ENCODE data around the gene ZFP92.
"Not testable (repeated sequence)": the region's sequence is repeated elsewhere in the genome, so short reads cannot be mapped to it uniquely, and the experiment has no call there.

ZFP92 gene

DNA sequence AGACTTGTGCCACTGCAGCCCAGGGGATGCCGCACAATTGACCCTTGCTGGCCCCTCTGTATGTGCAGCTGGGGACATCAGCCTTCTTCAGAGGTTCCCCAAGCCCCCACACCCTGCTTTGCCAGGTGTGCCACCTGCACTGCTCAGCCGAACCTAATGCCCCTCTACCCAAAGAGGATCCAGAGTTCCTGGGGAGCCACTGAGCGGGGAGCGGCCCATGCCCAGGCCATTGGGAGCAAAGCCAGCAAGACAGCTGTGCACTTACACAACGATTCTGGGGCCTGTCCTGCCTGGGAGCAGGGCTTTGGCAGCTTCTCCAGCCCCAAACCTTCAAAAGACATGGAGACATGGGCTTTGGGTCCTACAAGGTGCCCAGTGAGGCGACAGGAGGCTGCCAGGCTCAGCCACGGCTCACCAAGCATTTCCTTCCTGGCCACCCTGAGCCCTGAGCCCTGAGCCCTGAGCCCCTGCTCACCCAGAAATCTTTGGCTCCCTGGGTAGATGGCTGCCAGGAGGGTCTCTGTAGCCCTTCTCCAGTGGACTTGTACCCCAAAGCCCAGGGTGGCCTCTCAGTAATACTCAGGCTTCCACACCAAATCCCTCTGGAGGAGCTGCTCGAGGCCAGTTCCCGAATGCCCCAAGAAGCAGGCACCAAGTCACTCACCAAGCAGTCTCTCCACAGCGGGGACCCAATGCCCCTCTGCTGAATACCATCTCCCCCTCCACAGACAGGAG, 23.1 kb upstream of the ZFP92 start:
- no peak for DNase-seq

DNA sequence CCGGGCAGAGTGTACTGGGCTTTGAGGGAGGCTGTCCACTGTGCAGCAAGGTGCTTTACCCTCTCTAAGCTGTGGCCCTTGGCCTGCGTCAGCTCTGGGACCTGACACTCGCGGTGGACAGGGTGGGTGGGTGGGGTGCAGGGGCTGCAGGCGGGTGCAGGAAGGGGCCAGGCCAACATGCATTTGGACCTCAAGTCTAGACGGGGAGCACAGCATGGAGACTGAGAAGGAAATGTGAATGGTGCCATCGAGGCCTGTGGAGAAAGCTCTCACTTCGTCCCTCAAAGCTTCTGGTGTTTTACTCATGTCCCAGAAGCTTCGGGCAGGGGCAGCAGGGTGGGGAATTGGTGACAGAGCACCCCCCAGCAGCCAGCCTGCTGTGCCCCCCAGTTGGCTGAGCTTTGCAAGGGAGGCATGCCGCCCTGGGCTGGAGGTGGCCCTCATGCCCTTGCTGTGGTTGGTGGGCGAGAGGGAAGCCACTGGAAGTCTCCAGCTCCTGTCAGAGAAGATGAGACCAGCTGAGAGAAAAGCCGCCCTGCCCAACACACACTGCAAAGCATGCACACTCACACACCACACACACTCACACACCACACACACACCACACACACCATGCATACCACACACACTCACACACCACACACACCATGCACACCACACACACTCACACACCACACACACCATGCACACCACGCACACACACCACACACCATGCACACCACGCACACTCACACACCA, 22.4 kb upstream of the ZFP92 start:
- no peak for DNase-seq

GRCh38 chrX:153389460-153389768, 21.9 kb upstream of the ZFP92 start:
- not testable (repeated sequence) for DNase-seq

- no peak for DNase-seq
Observed at GRCh38 chrX:153392642-153393321, 18.5 kb upstream of the ZFP92 start.

DNA sequence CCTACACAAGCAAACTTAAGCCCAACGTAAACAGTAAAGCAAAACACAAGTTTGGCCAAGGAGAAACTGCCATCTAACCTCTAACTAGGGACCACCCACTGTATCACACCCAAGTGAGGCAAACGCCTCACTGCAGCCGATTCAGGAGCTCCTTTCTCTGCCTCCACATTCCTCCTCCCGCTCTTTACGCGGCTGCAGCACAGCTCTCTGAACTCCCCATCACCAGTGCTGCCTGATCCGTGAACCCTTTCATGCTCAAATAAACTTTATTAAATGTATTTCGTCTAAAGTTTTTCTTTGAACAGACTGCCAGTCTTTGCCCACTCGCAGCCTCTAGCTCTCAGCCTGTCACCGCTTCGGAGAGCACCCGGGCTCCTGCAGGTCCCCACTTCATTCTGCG, 16.7 kb upstream of the ZFP92 start:
- DNase-seq = no peak

DNA sequence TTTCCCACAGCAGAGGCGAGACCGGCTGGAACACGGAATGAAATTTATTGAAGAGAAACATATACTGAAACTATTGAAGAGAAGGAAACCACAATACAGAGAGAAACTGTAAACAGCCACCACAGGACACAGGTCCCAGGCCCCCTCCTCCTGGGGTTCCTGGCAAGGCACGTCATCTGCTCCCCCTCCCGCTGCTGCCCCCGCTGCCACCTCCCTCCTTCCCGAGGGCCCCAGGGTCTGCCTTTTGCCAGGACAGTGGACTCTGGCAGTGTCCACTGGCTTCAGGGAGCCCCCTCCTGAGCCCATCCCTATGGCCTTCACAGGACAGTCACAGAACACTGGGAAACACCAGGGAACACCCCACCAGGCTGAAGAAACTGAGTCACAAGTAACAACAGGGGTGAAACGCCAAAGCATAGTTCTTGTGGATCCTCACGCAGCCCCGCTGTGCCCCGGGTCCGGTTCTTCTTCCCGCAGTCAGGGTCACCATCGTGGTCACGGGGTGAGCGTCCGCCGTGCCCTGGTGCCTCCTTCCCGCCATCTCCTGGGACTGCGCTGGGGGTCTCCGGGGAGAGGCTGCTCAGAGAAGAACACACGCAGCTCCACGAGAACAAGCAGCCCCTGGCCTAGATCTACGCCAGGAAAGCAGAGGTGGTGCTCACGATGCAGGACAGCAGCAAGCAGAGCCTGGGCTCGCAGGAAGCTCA, 15.5 kb upstream of the ZFP92 start:
- DNase-seq = no peak

DNA sequence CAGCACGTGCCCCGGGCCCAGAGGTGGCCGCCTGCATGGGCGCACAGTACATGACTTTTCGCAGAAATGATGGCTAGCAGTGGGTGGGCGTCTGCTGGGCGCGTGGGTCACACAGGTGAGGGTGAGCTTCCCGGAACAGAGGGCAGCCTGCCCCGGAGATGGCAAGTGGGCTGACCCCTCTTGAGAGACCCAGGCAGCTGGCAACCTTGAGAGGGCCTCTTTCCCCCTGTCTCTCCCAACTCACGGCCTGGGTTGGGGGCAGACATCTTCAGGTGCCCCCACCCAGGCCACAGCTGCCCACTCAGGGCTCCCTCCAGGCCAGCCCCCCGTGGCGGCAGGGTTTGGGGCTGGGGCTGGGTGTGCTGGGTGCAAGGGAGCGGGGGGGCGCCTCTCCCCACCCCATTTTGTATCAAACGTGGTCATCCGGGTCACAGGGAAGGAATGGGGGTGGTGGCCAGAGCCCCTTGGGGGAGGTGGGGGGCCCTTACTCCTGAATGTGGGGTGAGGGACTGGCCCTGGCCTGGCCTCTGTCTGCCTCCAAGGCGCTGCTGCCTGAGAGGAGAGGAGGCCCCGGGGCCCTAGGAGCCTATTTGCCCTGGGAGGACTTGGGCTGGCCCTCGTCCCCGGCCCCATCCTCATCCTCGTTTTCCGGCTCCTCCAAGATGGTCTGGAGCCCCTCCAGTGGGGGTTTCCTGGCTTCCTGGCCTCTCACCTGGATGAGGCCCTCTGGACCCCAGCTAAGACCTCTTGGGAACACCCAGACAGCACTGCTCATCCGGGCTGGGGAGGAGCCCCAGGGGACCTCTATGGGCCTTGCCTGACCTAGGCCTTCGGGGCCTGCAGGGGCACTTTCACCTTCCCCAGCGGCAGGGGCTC, 14.7 kb upstream of the ZFP92 start:
- no peak for DNase-seq

GRCh38 chrX:153397256-153397960, 13.9 kb upstream of the ZFP92 start:
- no peak for DNase-seq

DNA sequence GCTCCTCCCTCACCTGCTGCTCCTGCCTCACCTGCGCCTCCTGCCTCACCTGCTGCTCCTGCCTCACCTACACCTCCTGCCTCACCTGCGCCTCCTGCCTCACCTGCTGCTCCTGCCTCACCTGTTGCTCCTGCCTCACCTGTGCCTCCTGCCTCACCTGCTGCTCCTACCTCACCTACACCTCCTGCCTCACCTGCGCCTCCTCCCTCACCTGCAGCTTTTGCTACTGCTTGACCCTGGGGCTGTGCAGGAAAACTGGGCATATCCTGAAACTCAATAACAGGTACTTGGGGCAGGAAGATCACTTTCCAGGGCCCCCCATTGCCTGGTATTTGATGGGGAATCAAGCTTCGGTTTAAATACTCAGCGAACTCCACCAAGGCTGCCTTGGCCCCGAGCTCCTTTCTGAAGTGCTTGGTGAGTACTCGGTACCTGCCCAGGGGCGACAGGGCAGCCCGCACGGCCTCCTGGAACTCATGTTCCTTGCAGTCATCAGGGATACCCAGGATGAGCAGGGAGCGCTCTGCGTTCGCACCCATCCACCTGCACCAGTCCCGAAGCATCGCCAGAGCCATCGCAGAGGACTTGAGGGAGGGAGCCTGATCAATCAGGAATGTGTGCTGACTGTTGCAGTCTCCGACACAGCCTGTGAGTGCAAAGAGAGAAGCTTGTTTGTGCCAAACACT, 12.9 kb upstream of the ZFP92 start:
- no peak for DNase-seq

GRCh38 chrX:153400146-153401132, 10.8 kb upstream of the ZFP92 start:
- DNase-seq = peak; percentile 72

DNA sequence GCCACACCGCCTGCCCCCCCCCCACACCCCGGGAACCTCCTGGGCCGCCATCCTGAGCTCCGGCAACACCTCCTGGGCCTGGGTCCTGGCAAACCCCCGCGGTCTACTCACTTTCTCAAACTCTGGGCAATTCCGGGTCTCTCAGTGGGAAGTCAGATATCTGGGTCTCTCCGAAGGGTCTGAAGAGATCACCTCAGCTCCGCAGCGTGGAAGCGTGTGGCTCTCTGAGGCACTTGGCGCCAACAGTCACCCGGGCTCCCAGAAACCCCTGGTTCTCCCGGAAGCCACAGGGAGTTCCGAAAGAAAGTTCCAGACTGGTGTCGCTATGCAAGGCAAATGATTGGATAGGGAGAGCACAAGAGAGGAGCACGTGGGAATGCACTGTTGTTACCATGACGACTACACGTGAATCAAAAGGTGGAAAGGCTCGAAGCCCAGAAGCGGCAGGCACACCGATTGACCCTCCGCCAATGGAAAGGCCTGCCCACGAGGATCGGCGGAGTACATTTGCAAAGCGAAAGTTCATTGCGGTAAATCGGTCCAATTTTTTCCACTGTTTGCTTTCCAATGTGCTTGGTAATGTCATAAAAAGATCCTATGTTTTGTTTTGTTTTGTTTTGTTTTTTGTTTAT, 10.0 kb upstream of the ZFP92 start, which contains the start of gene PNMA6E:
Gene PNMA6E, minus strand, starts transcription at position 218 of the 632 bp plus-strand sequence. CDS start 2,501 bp downstream, outside the sequence.
- DNase-seq = no peak

DNA sequence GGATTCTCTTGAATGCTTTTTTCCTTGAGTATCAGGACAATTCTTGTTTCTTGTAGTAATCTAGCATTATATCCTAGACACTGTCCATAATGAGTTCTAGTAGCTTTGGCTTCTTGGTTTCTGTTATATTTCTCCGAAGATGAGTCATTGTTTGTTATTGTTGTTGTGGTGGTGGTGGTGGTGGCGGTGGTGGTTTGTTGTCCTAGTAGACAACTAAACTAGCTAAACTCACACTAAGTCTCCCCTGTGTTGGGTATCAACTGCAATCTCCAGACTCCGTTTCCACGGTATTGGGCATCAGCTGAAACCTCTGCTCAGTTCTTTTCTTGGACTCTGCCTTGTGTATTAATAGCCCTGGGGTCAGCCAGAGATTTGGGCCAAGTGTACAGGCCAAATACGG, 6.9 kb upstream of the ZFP92 start:
- not testable (repeated sequence) for DNase-seq

GRCh38 chrX:153405426-153405825, 5.8 kb upstream of the ZFP92 start:
- DNase-seq = no peak

DNA sequence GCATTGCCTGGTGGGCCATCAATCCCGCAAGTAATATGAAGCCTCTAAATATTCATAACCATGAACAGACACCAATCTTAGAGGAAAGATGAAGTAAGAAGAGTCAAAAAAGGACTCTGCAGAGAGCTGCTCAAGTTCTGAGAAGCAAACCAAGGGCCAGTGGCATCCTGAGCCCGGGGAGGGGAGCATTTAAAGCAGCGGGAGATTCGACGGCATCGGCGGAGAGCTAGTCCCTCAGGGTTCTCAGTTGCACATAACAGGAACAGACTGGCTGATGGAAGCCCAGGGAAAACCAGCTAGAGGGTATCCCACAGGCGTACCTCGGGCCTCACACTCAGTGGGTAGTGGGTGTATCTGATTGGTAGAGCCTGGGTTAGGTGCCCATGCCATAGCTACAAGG, 5.3 kb upstream of the ZFP92 start:
- DNase-seq = no peak

DNA sequence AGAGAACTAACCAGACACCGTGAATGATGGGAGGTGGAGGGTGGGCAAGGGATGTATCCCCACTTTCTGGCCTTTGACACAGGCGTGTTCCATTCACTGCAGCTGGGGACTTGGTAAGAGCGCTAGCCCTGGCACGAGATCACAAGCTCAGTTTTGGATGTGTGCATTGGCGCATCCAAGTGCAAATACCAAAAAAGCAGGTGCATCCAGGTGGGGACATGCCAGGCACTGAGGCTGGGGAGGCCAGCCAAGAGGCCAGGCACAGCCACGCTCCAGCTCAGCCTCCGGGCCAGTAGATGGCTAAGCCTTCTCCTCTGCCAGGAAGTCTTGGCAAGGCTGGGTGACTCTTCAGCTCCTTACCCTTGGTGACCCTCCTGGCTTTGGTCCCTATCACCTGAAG, 4.4 kb upstream of the ZFP92 start:
- DNase-seq = no peak

GRCh38 chrX:153407736-153408135, 3.5 kb upstream of the ZFP92 start:
- no peak for DNase-seq

GRCh38 chrX:153408221-153408721, 3.0 kb upstream of the ZFP92 start:
- DNase-seq = no peak

GRCh38 chrX:153408871-153409351, 2.4 kb upstream of the ZFP92 start:
- DNase-seq = no peak
